ENCODE data around the gene KCNIP4.

DNA sequence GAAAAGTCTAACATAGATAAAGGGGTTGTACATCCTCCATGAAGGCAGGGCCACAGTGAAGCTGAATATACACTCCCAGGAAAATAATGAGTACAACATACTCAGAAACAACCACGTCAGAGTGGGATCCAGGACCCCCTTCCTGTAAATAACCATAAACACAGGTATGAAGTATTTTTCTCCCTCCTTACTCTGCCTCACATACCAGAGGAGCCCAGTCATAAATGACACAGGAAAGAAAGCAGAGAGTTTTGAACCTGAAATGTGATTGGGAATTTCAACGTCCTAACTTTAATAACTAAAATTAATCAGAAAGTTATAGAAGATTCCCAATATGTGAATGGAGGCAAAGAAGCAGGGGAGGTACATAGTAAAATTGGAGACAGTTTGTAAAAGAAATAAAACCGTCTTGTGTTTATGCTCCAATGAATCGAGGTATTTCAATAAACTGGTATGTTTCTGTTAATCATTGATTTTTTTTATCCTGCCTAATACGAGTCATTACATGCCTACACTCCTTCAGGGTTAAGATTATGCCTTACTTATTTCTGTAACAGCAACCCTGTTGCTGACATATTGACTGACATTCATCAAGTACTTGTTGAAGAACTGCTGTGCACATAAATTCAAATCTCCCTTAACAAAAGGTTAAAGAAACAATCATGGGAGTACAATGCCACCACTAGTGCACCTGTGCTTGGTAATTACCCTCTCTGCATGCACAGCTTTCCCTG, 431.3 kb downstream of the KCNIP4 start:
- TF ChIP-seq CTCF (IDR thresholded peaks at IDR 0.05) (no peak), POLR2A (IDR thresholded peaks at IDR 0.05) (no peak)
